Panc1 (cell line): ENCODE results near the gene PRMT9. TPM values are rescaled to one million over a fixed set of nuclear protein-coding genes. Genes with fewer than 3 reads are reported as not detected.
A peak's percentile ranks its signal among the peaks of the same experiment; 100 is the strongest.

Experiments
- ATAC-seq: fragments of 200-7000 bp; cut with Tn5 transposase; 2 replicates; pipeline ENCODE4 v1.9.1; 2020; ENCODE audit warnings: mild to moderate bottlenecking, moderate library complexity
- Bru-seq: library from RNA; stranded (reverse); fragments of 400-500 nt; gene quantifications from one replicate; lab custom pipeline; 2021; lab: Mats Ljungman, UMichigan
- BruChase-seq, 2 experiments: library from RNA; stranded (reverse); fragments of 400-500 nt; gene quantifications; one replicate each; lab custom pipeline; 2021; lab: Mats Ljungman, UMichigan
- BruUV-seq: library from RNA; stranded (reverse); fragments of 400-500 nt; replicated peaks from 2 replicates; lab custom pipeline; 2021; lab: Mats Ljungman, UMichigan
- CTCF ChIA-PET: fragments of 300-600 bp; sonication (Branson Sonifier 250); formaldehyde crosslinking; loops from one replicate; lab custom pipeline; 2022; ENCODE audit warnings: antibody characterized with exemption; lab: Charles Lee
- POLR2A ChIA-PET: fragments of 300-600 bp; sonication (Branson Sonifier 250); formaldehyde crosslinking; loops from one replicate; lab custom pipeline; 2022; ENCODE audit warnings: antibody characterized with exemption; lab: Charles Lee
- DNase-seq: peaks from one replicate; pipeline ENCODE4 v3.0.0-alpha.2; 2010; ENCODE audit warnings: low read depth, low spot score
- H3K27ac ChIP-seq: 2 replicates; pipeline ENCODE4 v1.5.1; 2011; ENCODE audit warnings: mild to moderate bottlenecking, low read length, inconsistent platforms
- H3K27me3 ChIP-seq: fragments of 200-500 bp; sonication (Bioruptor generic); 2 replicates; pipeline ENCODE4 v1.6.0; 2014; ENCODE audit warnings: low read length, inconsistent platforms; ENCODE audit not compliant: control insufficient read depth, insufficient read depth
- H3K36me3 ChIP-seq: fragments of 200-500 bp; sonication (Bioruptor generic); 2 replicates; pipeline ENCODE4 v1.5.1; 2014; ENCODE audit warnings: inconsistent platforms, mild to moderate bottlenecking, low read length, moderate library complexity; ENCODE audit not compliant: control insufficient read depth, insufficient read depth
- H3K4me1 ChIP-seq: 2 replicates; pipeline ENCODE4 v1.5.1; 2011; ENCODE audit warnings: inconsistent platforms, mild to moderate bottlenecking, low read length, moderate library complexity; ENCODE audit not compliant: control insufficient read depth, insufficient read depth
- H3K4me3 ChIP-seq, 2 experiments: 2 replicates each; pipeline ENCODE4 v1.5.1; 2011 to 2012; ENCODE audit warnings: low read depth in 2 of 2, low read length in 2 of 2, mild to moderate bottlenecking in 2 of 2, inconsistent platforms in 1 of 2, moderate library complexity in 1 of 2
- H3K9me3 ChIP-seq: fragments of 200-500 bp; sonication (Bioruptor generic); 2 replicates; pipeline ENCODE4 v1.5.1; 2014; ENCODE audit warnings: low read depth, mild to moderate bottlenecking, inconsistent platforms, low read length, moderate library complexity; ENCODE audit not compliant: control insufficient read depth, insufficient read depth
- CTCF ChIP-seq: fragments of 450-650 bp; IDR thresholded peaks from 2 replicates; pipeline ENCODE4 v1.5.1; 2017; ENCODE audit warnings: mild to moderate bottlenecking
- POLR2AphosphoS5 ChIP-seq: IDR thresholded peaks from 2 replicates; pipeline ENCODE4 v1.6.1; 2012; ENCODE audit warnings: mild to moderate bottlenecking, low read depth, low read length, moderate library complexity
- SIN3A ChIP-seq: IDR thresholded peaks from 2 replicates; pipeline ENCODE4 v1.6.1; 2012; ENCODE audit warnings: low read depth, mild to moderate bottlenecking, low read length, moderate library complexity, borderline replicate concordance; ENCODE audit not compliant: insufficient read depth
- TCF7L2 ChIP-seq: IDR thresholded peaks from 2 replicates; pipeline ENCODE4 v1.6.1; 2011; ENCODE audit warnings: mild to moderate bottlenecking, low read depth, low read length, inconsistent platforms
- in situ Hi-C: cut with HindIII; loops from 2 replicates; pipeline ENCODE4 v1.10.0; 2016; ENCODE audit warnings: low sequenced_read_pairs, low pct_unique_long_range_greater_than_20kb
- intact Hi-C: fragments of 100-400 bp; cut with micrococcal nuclease; formaldehyde crosslinking; loops from one replicate; pipeline ENCODE4 v1.10.0; 2022; ENCODE audit not compliant: unreplicated experiment
- long read RNA-seq: library from polyadenylated mRNA; unstranded; transcript quantifications from one replicate; pipeline ENCODE4 v2.0.0, GENCODE V29; 2021; ENCODE audit not compliant: unreplicated experiment
- polyA plus RNA-seq: library from polyadenylated mRNA; unstranded; fragments of >200 nt; gene quantifications from one replicate; pipeline ENCODE4 v1.2.1, GENCODE V29; 2012; ENCODE audit warnings: missing spikeins; ENCODE audit not compliant: insufficient read length
- total RNA-seq: library from RNA; stranded (reverse); gene quantifications from one replicate; pipeline ENCODE4 v1.2.1, GENCODE V29; 2021; ENCODE audit not compliant: unreplicated experiment
- TF ChIP-seq, protein P1 (sequence below), 2 experiments: IDR thresholded peaks; 2 replicates each; pipeline ENCODE4 v1.6.1; 2011 to 2012; ENCODE audit warnings: low read depth in 2 of 2, control low read depth in 1 of 2, low read length in 1 of 2, mild to moderate bottlenecking in 1 of 2, moderate library complexity in 1 of 2; ENCODE audit not compliant: insufficient read depth in 1 of 2

PRMT9 gene
- total RNA-seq = 4.4 TPM
- 2.3 TPM for polyA plus RNA-seq
- percentile 60 among the genes with signal in this experiment for Bru-seq, nascent RNA
- percentile 57 among the genes with signal in this experiment for BruChase-seq, experiment 1, labeled RNA remaining after a 2-hour chase
- BruChase-seq, experiment 2, labeled RNA remaining after a 6-hour chase = percentile 56 among the genes with signal in this experiment
- long read RNA-seq, transcript PRMT9-201 (12 exons, 3,528 nt) = major isoform, 8 of 13 reads
- long read RNA-seq, partial matches to known transcripts = 0 of 13 reads
- long read RNA-seq, other reads (novel, unspliced or antisense) = 4 of 13 reads

DNA sequence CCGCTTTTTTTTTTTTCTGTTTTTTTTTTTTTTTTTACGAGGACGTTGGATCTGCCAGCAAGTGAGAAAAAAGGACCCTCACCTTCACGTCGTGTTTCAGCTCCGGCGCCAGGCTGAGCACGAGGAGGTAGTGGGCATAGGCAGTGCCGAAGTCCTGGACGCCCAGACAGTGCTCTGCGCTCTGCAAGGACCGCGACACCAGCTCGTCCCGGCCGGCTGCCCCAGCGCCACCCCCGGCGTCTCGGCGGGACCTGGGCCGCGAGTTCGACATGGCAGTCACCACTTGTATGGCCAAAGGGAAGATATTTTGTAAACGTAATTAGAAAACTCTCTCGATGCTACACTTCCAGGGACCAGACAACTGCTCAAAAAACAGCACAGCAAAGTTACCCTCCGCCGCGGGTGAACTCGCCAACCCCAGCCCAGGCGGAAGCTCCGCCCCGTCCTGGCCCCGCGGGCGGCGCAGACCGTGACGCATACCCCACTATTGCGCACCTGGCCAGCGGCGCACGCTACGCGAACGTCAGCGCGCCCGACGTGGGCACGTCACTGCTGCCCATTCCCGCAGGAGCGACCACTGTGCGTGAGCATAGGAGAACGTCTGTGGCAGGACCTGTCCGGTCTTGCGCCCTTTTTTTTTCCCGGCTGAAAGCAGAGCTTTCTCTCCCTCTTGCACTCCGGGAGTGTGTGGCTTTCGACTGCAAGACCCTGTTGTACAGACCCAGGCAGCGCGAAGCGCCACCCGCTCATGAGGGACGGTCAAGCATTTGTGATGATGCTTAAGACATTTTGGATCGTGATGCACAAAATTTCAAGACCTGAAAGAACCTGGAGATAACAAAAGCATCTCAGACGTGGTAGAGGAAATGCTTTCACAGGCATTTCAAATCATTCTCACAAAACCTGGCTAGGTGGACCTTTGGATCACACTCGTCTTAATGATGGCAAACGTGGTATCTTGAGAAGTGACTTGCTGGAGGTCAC is at the start of gene PRMT9:
Gene PRMT9, minus strand, starts transcription at position 447 of the 984 bp plus-strand sequence. Its CDS starts 176 bp downstream, at position 271.
- peak; percentile 59 for DNase-seq
- in situ Hi-C loops = no loop called here
- Histone ChIP-seq H3K4me1 (peaks cover 4% of the 10 kb centered on the region; the same call in 1 of the 2 replicates), H3K9me3 (no peaks in the 10 kb centered on the region), H3K36me3 (peaks cover 6% of the 10 kb centered on the region; the same call in 1 of the 2 replicates), H3K27me3 (no peaks in the 10 kb centered on the region), H3K27ac (peak within 1 kb of the TSS; percentile 91), H3K4me3 (peak within 1 kb of the TSS; percentile 66 to 90)
- peak; percentile 100 for ATAC-seq
- intact Hi-C loops = no loop called here
- CTCF ChIA-PET = interaction anchor here (0.5 to 1.2 kb wide), 4 partner anchors 10 to 183 kb away, joined by 3 to 6 read pairs (median 5); no protein-coding TSS in a partner anchor
- BruUV-seq = no TSS peak
- POLR2A ChIA-PET = interaction anchor here (0.6 kb wide), 1 partner anchor 165 kb away, joined by 3 read pairs; no protein-coding TSS in a partner anchor
- TF ChIP-seq TCF7L2 (no peak), CTCF (no peak), POLR2AphosphoS5 (peak; percentile 93)
- TF ChIP-seq, protein P1, sequence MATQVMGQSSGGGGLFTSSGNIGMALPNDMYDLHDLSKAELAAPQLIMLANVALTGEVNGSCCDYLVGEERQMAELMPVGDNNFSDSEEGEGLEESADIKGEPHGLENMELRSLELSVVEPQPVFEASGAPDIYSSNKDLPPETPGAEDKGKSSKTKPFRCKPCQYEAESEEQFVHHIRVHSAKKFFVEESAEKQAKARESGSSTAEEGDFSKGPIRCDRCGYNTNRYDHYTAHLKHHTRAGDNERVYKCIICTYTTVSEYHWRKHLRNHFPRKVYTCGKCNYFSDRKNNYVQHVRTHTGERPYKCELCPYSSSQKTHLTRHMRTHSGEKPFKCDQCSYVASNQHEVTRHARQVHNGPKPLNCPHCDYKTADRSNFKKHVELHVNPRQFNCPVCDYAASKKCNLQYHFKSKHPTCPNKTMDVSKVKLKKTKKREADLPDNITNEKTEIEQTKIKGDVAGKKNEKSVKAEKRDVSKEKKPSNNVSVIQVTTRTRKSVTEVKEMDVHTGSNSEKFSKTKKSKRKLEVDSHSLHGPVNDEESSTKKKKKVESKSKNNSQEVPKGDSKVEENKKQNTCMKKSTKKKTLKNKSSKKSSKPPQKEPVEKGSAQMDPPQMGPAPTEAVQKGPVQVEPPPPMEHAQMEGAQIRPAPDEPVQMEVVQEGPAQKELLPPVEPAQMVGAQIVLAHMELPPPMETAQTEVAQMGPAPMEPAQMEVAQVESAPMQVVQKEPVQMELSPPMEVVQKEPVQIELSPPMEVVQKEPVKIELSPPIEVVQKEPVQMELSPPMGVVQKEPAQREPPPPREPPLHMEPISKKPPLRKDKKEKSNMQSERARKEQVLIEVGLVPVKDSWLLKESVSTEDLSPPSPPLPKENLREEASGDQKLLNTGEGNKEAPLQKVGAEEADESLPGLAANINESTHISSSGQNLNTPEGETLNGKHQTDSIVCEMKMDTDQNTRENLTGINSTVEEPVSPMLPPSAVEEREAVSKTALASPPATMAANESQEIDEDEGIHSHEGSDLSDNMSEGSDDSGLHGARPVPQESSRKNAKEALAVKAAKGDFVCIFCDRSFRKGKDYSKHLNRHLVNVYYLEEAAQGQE (IDR thresholded peaks at IDR 0.05; ENCODE audit: insufficient read depth in 1 of 2, low read depth in 2 of 2, low read length in 1 of 2) = peak in 1 of 2 experiments; percentile 45; a peak in 1 of 4 replicates

GRCh38 chr4:147732518-147733235 is 48.7 kb upstream of the PRMT9 start:
- Histone ChIP-seq H3K4me1 (peaks cover 20% of the 10 kb centered on the region), H3K4me3 (peak overlapping the region; percentile 71 to 88), H3K27ac (peak overlapping the region; percentile 74), H3K9me3 (no peaks in the 10 kb centered on the region), H3K27me3 (no peaks in the 10 kb centered on the region), H3K36me3 (no peaks in the 10 kb centered on the region)
- BruUV-seq = no TSS peak
- ChIA-PET POLR2A (no interaction called here), CTCF (interaction anchor here (1.7 kb wide), 1 partner anchor 134 kb away, joined by 8 read pairs; no protein-coding TSS in a partner anchor)
- TF ChIP-seq, protein P1 (IDR thresholded peaks at IDR 0.05; ENCODE audit: insufficient read depth in 1 of 2, low read depth in 2 of 2, low read length in 1 of 2) = no peak
- TF ChIP-seq SIN3A (no peak), TCF7L2 (no peak), CTCF (no peak), POLR2AphosphoS5 (no peak)
- ATAC-seq (peak; percentile 70), DNase-seq (no peak)
- in situ Hi-C loops (no loop called here), intact Hi-C loops (no loop called here)
